Small intestine (tissue), 7 donors: ENCODE results near the gene ZFAND2A. TPM values are rescaled to one million over a fixed set of nuclear protein-coding genes. Genes with fewer than 3 reads are reported as not detected.
"Not testable (repeated sequence)": the region's sequence is repeated elsewhere in the genome, so short reads cannot be mapped to it uniquely, and the experiment has no call there.

ENCODE experiments used
- DNase-seq, 2 donors: peaks; one replicate each; pipeline versions ENCODE4 v3.0.0 to v3.0.0-alpha.2; 2013
- FAIRE-seq: peaks from 2 replicates; lab custom pipeline; 2012; peaks lifted over from hg19 to GRCh38; lab: Jason Lieb, UNC
- H3K27ac ChIP-seq, 3 donors: one replicate each; pipeline ENCODE4 v1.5.1; 2013; ENCODE audit warnings: low read length in 2 of 3, mild to moderate bottlenecking in 2 of 3, control low read depth in 1 of 3, inconsistent platforms in 1 of 3, low read depth in 1 of 3, moderate library complexity in 1 of 3
- H3K27me3 ChIP-seq, 3 donors: one replicate each; pipeline ENCODE4 v1.6.1; 2013; ENCODE audit warnings: low read length in 3 of 3, inconsistent platforms in 1 of 3; ENCODE audit not compliant: control insufficient read depth in 3 of 3, insufficient read depth in 3 of 3
- H3K36me3 ChIP-seq, 3 donors: one replicate each; pipeline ENCODE4 v1.6.1; 2013; ENCODE audit warnings: low read length in 3 of 3, inconsistent platforms in 1 of 3, low read depth in 1 of 3, mild to moderate bottlenecking in 1 of 3, moderate library complexity in 1 of 3; ENCODE audit not compliant: control insufficient read depth in 3 of 3, insufficient read depth in 2 of 3
- H3K4me1 ChIP-seq, 3 donors: one replicate each; pipeline ENCODE4 v1.6.1; 2013; ENCODE audit warnings: low read length in 2 of 3, inconsistent platforms in 1 of 3, low read depth in 1 of 3, mild to moderate bottlenecking in 1 of 3, moderate library complexity in 1 of 3; ENCODE audit not compliant: control insufficient read depth in 3 of 3, insufficient read depth in 2 of 3
- H3K4me3 ChIP-seq, 3 donors: one replicate each; pipeline ENCODE4 v1.5.1; 2013; ENCODE audit warnings: low read length in 3 of 3, control low read depth in 1 of 3, inconsistent platforms in 1 of 3, low read depth in 1 of 3, mild to moderate bottlenecking in 1 of 3, moderate library complexity in 1 of 3
- H3K9me3 ChIP-seq, 2 donors: one replicate each; pipeline ENCODE4 v1.6.1; 2013; ENCODE audit warnings: low read depth in 1 of 2, low read length in 1 of 2; ENCODE audit not compliant: control insufficient read depth in 2 of 2, insufficient read depth in 1 of 2
- WGBS, 3 donors: extraction: QIAGEN DNeasy Blood & Tissue Kit; methylation state at CpG; one replicate each; pipeline ENCODE4 v1.1.7; 2013; 5-methylcytosine and 5-hydroxymethylcytosine counted together
- polyA plus RNA-seq, 4 donors: library from polyadenylated mRNA; stranded (reverse) in 3 of 4; unstranded in 1 of 4; fragments of 200-250 nt in 3 of 4; fragments of 120-200 nt in 1 of 4; gene quantifications; one replicate each; pipeline versions ENCODE4 v1.2.1 to v1.2.3, GENCODE V29; 2013
- donor health status: healthy with polysubstance abuse.
- donor health status: control.
- donor health status: control.
- donor health status: Bipolar disorder and iron deficiency.
- donor health status: healthy.

The ZFAND2A gene
- polyA plus RNA-seq, 4 donors: 18.7 to 84.5 (median 50.5) TPM

GRCh38 chr7:1172666-1173523, 12.9 kb upstream of the ZFAND2A start:
- no peak overlapping the region for H3K27ac ChIP-seq
- no peak for DNase-seq
- WGBS, 3 donors: 85 to 89% (median 86%) methylated on average over 27 of the region's 27 CpGs
- no peaks in the 10 kb centered on the region for H3K36me3 ChIP-seq
- H3K4me3 ChIP-seq: no peak overlapping the region
- FAIRE-seq: no peak
- H3K9me3 ChIP-seq: no peaks in the 10 kb centered on the region
- H3K27me3 ChIP-seq: no peaks in the 10 kb centered on the region
- H3K4me1 ChIP-seq: peaks cover 0 to 9% (median 2%) of the 10 kb centered on the region in 3 donors

- H3K27ac ChIP-seq, FAIRE-seq, DNase-seq, H3K4me3 ChIP-seq, H3K4me1 ChIP-seq, H3K9me3 ChIP-seq, H3K36me3 ChIP-seq, H3K27me3 ChIP-seq: not testable (repeated sequence)
- WGBS, 3 donors: 35 to 53% (median 49%) methylated on average over 7 of the region's 7 CpGs
Observed at GRCh38 chr7:1171516-1171915, 11.5 kb upstream of the ZFAND2A start.

GRCh38 chr7:1170741-1171501, 10.9 kb upstream of the ZFAND2A start:
- DNase-seq: no peak
- H3K4me3 ChIP-seq: no peak overlapping the region
- H3K9me3 ChIP-seq: no peaks in the 10 kb centered on the region
- no peaks in the 10 kb centered on the region for H3K36me3 ChIP-seq
- H3K27ac ChIP-seq: no peak overlapping the region
- no peak for FAIRE-seq
- peaks cover 0 to 4% (median 2%) of the 10 kb centered on the region in 3 donors for H3K4me1 ChIP-seq
- 79 to 91% (median 85%) methylated on average over 25 to 26 of the region's 26 CpGs for WGBS, 3 donors
- H3K27me3 ChIP-seq: no peaks in the 10 kb centered on the region

GRCh38 chr7:1169409-1170368, 9.7 kb upstream of the ZFAND2A start:
- Histone ChIP-seq H3K4me1 (peaks cover 0 to 2% (median 2%) of the 10 kb centered on the region in 3 donors), H3K27ac (peak overlapping the region in 2 of 3 donors; percentile 22 to 25), H3K9me3 (no peaks in the 10 kb centered on the region), H3K36me3 (peaks cover 0 to 5% (median 0%) of the 10 kb centered on the region in 3 donors), H3K27me3 (no peaks in the 10 kb centered on the region), H3K4me3 (peak overlapping the region in 2 of 3 donors; percentile 27 to 47)
- FAIRE-seq (no peak), DNase-seq (peak; percentile 74 to 84)
- 43 to 49% (median 48%) methylated on average over 43 of the region's 43 CpGs for WGBS, 3 donors

- H3K27me3 ChIP-seq: no peaks in the 10 kb centered on the region
- 63 to 84% (median 67%) methylated on average over 11 of the region's 11 CpGs for WGBS, 3 donors
- no peak for FAIRE-seq
Observed at GRCh38 chr7:1168422-1168821, 8.4 kb upstream of the ZFAND2A start.

GRCh38 chr7:1164436-1164835, 4.4 kb upstream of the ZFAND2A start:
- H3K4me3 ChIP-seq: no peak overlapping the region
- peaks cover 0 to 2% (median 2%) of the 10 kb centered on the region in 3 donors for H3K4me1 ChIP-seq
- no peaks in the 10 kb centered on the region for H3K27me3 ChIP-seq
- 86 to 92% (median 88%) methylated on average over 7 of the region's 7 CpGs for WGBS, 3 donors
- H3K27ac ChIP-seq: no peak overlapping the region
- peaks cover 0 to 16% (median 0%) of the 10 kb centered on the region in 3 donors for H3K36me3 ChIP-seq
- H3K9me3 ChIP-seq: no peaks in the 10 kb centered on the region
- FAIRE-seq (no peak), DNase-seq (no peak)

More at GRCh38 chr7:1168422-1168821, 8.4 kb upstream of the ZFAND2A start:
- Histone ChIP-seq H3K9me3 (no peaks in the 10 kb centered on the region), H3K27ac (no peak overlapping the region), H3K4me3 (no peak overlapping the region), H3K4me1 (peaks cover 0 to 2% (median 2%) of the 10 kb centered on the region in 3 donors), H3K36me3 (peaks cover 0 to 11% (median 0%) of the 10 kb centered on the region in 3 donors)
- DNase-seq: no peak

- H3K27ac ChIP-seq: no peak overlapping the region
- no peaks in the 10 kb centered on the region for H3K9me3 ChIP-seq
- FAIRE-seq (no peak), DNase-seq (no peak)
- H3K4me3 ChIP-seq: no peak overlapping the region
- peaks cover 0 to 16% (median 0%) of the 10 kb centered on the region in 3 donors for H3K36me3 ChIP-seq
- 95 to 97% (median 96%) methylated on average over 12 of the region's 12 CpGs for WGBS, 3 donors
- H3K4me1 ChIP-seq: peaks cover 5 to 12% (median 8%) of the 10 kb centered on the region in 3 donors
- H3K27me3 ChIP-seq: no peaks in the 10 kb centered on the region
Observed at GRCh38 chr7:1163121-1163520, 3.1 kb upstream of the ZFAND2A start.
